ENCODE results near the gene RASA2.

- TF ChIP-seq CTCF (IDR thresholded peaks at IDR 0.05; ENCODE audit: low read length) (no peak), EZH2 (optimal IDR thresholded peaks at IDR 0.05; ENCODE audit: low read depth, low read length) (no peak), EZH2phosphoT487 (IDR thresholded peaks at IDR 0.05; ENCODE audit: low read length) (no peak)
These were observed 8.7 kb upstream of the RASA2 start for GRCh38 chr3:141478139-141478538.
